HepG2 (cell line): ENCODE measurements around the gene TPCN2. TPM values are rescaled to one million over a fixed set of nuclear protein-coding genes. Genes with fewer than 3 reads are reported as not detected.

ENCODE experiments used
- ATAC-seq: fragments of 200-7000 bp; cut with Tn5 transposase; 3 replicates; pipeline ENCODE4 v1.9.1; 2020; ENCODE audit warnings: mild to moderate bottlenecking, moderate library complexity
- BruUV-seq: library from RNA; stranded (reverse); fragments of 400-500 nt; replicated peaks from 2 replicates; lab custom pipeline; 2021; lab: Mats Ljungman, UMichigan
- CTCF ChIA-PET: fragments of 300-600 bp; formaldehyde crosslinking; extraction: SDS; loops from one replicate; lab custom pipeline; 2021; ENCODE audit warnings: low total read pairs, inconsistent platforms, low intra/inter-chr PET ratio; lab: Yijun Ruan, JAX
- POLR2A ChIA-PET: fragments of 350-600 bp; sonication (Branson Sonifier 250); formaldehyde crosslinking; loops from one replicate; lab custom pipeline; 2020; ENCODE audit warnings: antibody characterized with exemption, inconsistent platforms; lab: Yijun Ruan, JAX
- DNase-seq: peaks from one replicate; pipeline ENCODE4 v3.0.0-alpha.2; 2015; ENCODE audit warnings: low spot score
- FAIRE-seq: peaks from 3 replicates; lab custom pipeline; 2011; peaks lifted over from hg19 to GRCh38; lab: Jason Lieb, UNC
- H2AFZ ChIP-seq: one replicate; pipeline ENCODE4 v1.6.1; 2011; ENCODE audit warnings: low read length, inconsistent platforms
- H3K27ac ChIP-seq: fragments of 300-600 bp; 3 replicates; pipeline ENCODE4 v1.8.0; 2011; ENCODE audit warnings: mixed run types, mild to moderate bottlenecking, mixed read lengths, low read length, inconsistent platforms; ENCODE audit not compliant: insufficient read depth; ENCODE audit errors: extremely low read length
- H3K27me3 ChIP-seq, 2 experiments: fragments of 200-600 bp in 1 of 2; 2 replicates in 1 of 2; 3 replicates in 1 of 2; pipeline versions ENCODE4 v1.6.0 to v1.8.0; 2011; ENCODE audit warnings: low read length in 2 of 2, mild to moderate bottlenecking in 2 of 2, moderate library complexity in 2 of 2, inconsistent platforms in 1 of 2; ENCODE audit not compliant: insufficient read depth in 2 of 2, control insufficient read depth in 1 of 2
- H3K36me3 ChIP-seq, 2 experiments: fragments of 200-600 bp in 1 of 2; replicated peaks in 1 of 2; 2 replicates in 1 of 2; 3 replicates in 1 of 2; pipeline versions ENCODE4 v1.5.1 to v1.8.0; 2011; ENCODE audit warnings: low read length in 2 of 2, inconsistent platforms in 1 of 2; ENCODE audit not compliant: insufficient read depth in 2 of 2, control insufficient read depth in 1 of 2
- H3K4me1 ChIP-seq: 2 replicates; pipeline ENCODE4 v1.5.1; 2012; ENCODE audit warnings: low read length, inconsistent platforms; ENCODE audit not compliant: insufficient read depth
- H3K4me2 ChIP-seq: 2 replicates; pipeline ENCODE4 v1.6.0; 2011; ENCODE audit warnings: low read depth, low read length, inconsistent platforms
- H3K4me3 ChIP-seq, 3 experiments: fragments of 200-600 bp in 1 of 3; sonication (generic), shearing (Covaris generic) in 1 of 3; replicated peaks in 1 of 3; 2 replicates each; pipeline ENCODE4 v1.5.1; 2011 to 2016; ENCODE audit warnings: low read length in 3 of 3, inconsistent platforms in 2 of 3, low read depth in 2 of 3, mild to moderate bottlenecking in 2 of 3, control low read depth in 1 of 3, mixed read lengths in 1 of 3; ENCODE audit not compliant: insufficient read depth in 1 of 3
- H3K79me2 ChIP-seq: one replicate; pipeline ENCODE4 v1.6.1; 2011; ENCODE audit warnings: low read length, inconsistent platforms; ENCODE audit not compliant: insufficient read depth
- H3K9ac ChIP-seq: 2 replicates; pipeline ENCODE4 v1.6.0; 2011; ENCODE audit warnings: mild to moderate bottlenecking, low read depth, low read length, inconsistent platforms; ENCODE audit not compliant: insufficient read depth
- H3K9me3 ChIP-seq: 2 replicates; pipeline ENCODE4 v1.5.1; 2012; ENCODE audit warnings: mild to moderate bottlenecking, low read length
- H4K20me1 ChIP-seq: 2 replicates; pipeline ENCODE4 v1.6.0; 2011; ENCODE audit warnings: inconsistent platforms, mild to moderate bottlenecking, low read length, moderate library complexity; ENCODE audit not compliant: insufficient read depth
- JUND ChIP-seq: sonication (generic); formaldehyde crosslinking; IDR thresholded peaks from 2 replicates; pipeline ENCODE4 v1.8.0; 2022; ENCODE audit warnings: mild to moderate bottlenecking, missing genetic modification reagents
- MTA1 ChIP-seq: sonication (generic); formaldehyde crosslinking; IDR thresholded peaks from 2 replicates; pipeline ENCODE4 v1.4.0; 2020; ENCODE audit warnings: missing genetic modification reagents, mild to moderate bottlenecking, borderline replicate concordance
- PAF1 ChIP-seq: IDR thresholded peaks from 2 replicates; pipeline ENCODE4 v1.6.1; 2016; ENCODE audit warnings: missing genetic modification reagents, missing compliant biosample characterization
- ZNF776 ChIP-seq: sonication (generic); formaldehyde crosslinking; IDR thresholded peaks from 2 replicates; pipeline ENCODE4 v1.4.0; 2020; ENCODE audit warnings: mild to moderate bottlenecking, missing genetic modification reagents
- WGBS: methylation state at CpG from one replicate; pipeline ENCODE4 v1.1.6; 2017; ENCODE audit warnings: low lambda C conversion rate; 5-methylcytosine and 5-hydroxymethylcytosine counted together
- in situ Hi-C: cut with HindIII; loops from 2 replicates; pipeline ENCODE4 v1.10.0; 2017; ENCODE audit warnings: low pct_unique_long_range_greater_than_20kb; ENCODE audit not compliant: extremely low pct_ligation_motif_present
- intact Hi-C: fragments of 100-400 bp; cut with micrococcal nuclease; formaldehyde crosslinking; loops from one replicate; pipeline ENCODE4 v1.10.0; 2022; ENCODE audit not compliant: unreplicated experiment
- polyA plus RNA-seq, 8 experiments: library from polyadenylated mRNA; depleted of rRNA in 3 of 8; stranded (reverse) in 7 of 8; unstranded in 1 of 8; fragments of >200 nt; fragmentation: Illumina TruSeq in 4 of 8; extraction: Trizol in 4 of 8; gene quantifications; 2 replicates each; pipeline versions ENCODE4 v1.2.1 to v1.2.3, GENCODE V29; 2011 to 2016; ENCODE audit warnings: low read depth in 4 of 8, missing spikeins in 1 of 8, mixed read lengths in 1 of 8; ENCODE audit not compliant: insufficient read depth in 1 of 8
- total RNA-seq, 5 experiments: library from RNA; depleted of rRNA; stranded (reverse); fragments of >200 nt; fragmentation: Illumina TruSeq; extraction: Trizol; gene quantifications; 2 replicates each; pipeline ENCODE4 v1.2.3, GENCODE V29; 2016; ENCODE audit warnings: low read depth in 1 of 5
- TF ChIP-seq, protein P1 (sequence below), 2 experiments: IDR thresholded peaks; 2 replicates each; pipeline ENCODE4 v1.6.1; 2011 to 2012; ENCODE audit warnings: low read length in 2 of 2, borderline replicate concordance in 1 of 2, low read depth in 1 of 2, mild to moderate bottlenecking in 1 of 2, moderate library complexity in 1 of 2

TPCN2 gene
- total and polyA plus RNA-seq, 2 of the 13 experiments (the other 11 are each of a cell fraction or from before 2014, with no cell fraction given): 5.6 to 5.9 TPM

DNA sequence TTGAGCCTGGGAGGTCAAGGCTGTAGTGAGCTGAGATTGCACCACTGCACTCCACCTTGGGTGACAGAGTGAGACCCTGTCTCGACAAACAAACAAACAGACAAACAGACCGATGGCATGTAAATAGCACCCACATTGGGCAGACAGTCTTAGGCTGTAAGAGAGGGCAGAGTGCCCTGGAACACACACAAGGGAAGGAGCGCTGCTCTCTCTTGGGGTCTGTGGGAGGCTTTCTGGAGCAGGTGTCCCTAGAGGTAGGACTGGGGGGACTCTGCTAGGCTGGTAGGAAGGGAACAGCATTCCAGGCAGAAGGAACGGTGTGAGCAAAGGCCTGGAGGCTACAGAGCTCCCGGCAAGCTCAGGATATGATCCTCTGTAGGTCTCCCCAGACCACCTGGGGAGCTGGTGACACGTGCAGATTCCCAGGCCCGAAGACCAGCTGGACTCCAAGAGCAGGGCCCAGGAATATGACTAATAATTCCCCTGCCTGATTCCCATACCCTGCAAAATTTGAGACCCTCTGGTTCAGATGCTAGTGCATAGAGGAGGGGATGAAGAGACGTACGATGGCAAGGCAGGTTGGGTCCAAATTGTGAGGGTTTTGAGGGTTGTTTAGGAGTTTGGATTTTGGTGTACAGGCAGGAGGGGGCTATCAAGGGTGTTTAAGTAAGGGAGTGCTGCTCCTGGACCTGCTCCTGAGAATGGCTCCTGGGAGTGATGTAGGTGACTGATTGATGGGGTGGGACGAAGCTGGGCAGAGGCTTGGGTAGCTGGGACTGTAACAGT, 118.6 kb downstream of the TPCN2 start:
- DNase-seq: no peak
- POLR2A ChIA-PET: interaction anchor here (1.7 kb wide), 1 partner anchor 10 kb away, joined by 8 read pairs; no protein-coding TSS in a partner anchor

More for the DNA sequence above, 118.6 kb downstream of the TPCN2 start:
- no peak overlapping the region for H3K4me3 ChIP-seq
- H3K4me1 ChIP-seq: peaks cover 10% of the 10 kb centered on the region
- WGBS: 47% methylated on average over 9 of the region's 10 CpGs
- no TSS peak for BruUV-seq
- no peaks in the 10 kb centered on the region for H3K36me3 ChIP-seq
- in situ Hi-C loops (no loop called here), intact Hi-C loops (no loop called here)
- no peak overlapping the region for H3K27ac ChIP-seq
- no peaks in the 10 kb centered on the region for H3K79me2 ChIP-seq
- no peak overlapping the region for H2AFZ ChIP-seq
- H3K9ac ChIP-seq: no peak overlapping the region
- H3K9me3 ChIP-seq: no peaks in the 10 kb centered on the region
- ATAC-seq (no peak; the same call in 2 of the 3 replicates), FAIRE-seq (no peak)
- no peak overlapping the region for H3K4me2 ChIP-seq
- CTCF ChIA-PET: no interaction called here
- TF ChIP-seq PAF1 (no peak), MTA1 (no peak), JUND (no peak), ZNF776 (CRISPR knock-in tag) (no peak)
- TF ChIP-seq, protein P1, sequence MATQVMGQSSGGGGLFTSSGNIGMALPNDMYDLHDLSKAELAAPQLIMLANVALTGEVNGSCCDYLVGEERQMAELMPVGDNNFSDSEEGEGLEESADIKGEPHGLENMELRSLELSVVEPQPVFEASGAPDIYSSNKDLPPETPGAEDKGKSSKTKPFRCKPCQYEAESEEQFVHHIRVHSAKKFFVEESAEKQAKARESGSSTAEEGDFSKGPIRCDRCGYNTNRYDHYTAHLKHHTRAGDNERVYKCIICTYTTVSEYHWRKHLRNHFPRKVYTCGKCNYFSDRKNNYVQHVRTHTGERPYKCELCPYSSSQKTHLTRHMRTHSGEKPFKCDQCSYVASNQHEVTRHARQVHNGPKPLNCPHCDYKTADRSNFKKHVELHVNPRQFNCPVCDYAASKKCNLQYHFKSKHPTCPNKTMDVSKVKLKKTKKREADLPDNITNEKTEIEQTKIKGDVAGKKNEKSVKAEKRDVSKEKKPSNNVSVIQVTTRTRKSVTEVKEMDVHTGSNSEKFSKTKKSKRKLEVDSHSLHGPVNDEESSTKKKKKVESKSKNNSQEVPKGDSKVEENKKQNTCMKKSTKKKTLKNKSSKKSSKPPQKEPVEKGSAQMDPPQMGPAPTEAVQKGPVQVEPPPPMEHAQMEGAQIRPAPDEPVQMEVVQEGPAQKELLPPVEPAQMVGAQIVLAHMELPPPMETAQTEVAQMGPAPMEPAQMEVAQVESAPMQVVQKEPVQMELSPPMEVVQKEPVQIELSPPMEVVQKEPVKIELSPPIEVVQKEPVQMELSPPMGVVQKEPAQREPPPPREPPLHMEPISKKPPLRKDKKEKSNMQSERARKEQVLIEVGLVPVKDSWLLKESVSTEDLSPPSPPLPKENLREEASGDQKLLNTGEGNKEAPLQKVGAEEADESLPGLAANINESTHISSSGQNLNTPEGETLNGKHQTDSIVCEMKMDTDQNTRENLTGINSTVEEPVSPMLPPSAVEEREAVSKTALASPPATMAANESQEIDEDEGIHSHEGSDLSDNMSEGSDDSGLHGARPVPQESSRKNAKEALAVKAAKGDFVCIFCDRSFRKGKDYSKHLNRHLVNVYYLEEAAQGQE (IDR thresholded peaks at IDR 0.05; ENCODE audit: borderline replicate concordance in 1 of 2, low read depth in 1 of 2, low read length in 2 of 2): no peak
- H3K27me3 ChIP-seq: peaks cover 0 to 13% of the 10 kb centered on the region in 2 experiments; a peak in 1 of 5 replicates
- no peaks in the 10 kb centered on the region for H4K20me1 ChIP-seq
